SK-N-SH treated with all-trans-retinoic acid at 6 μM for 48 hours (cell line): ENCODE data around the gene FLOT1.

ENCODE experiments used
- ATAC-seq: fragments of 200-7000 bp; cut with Tn5 transposase; 3 replicates; pipeline ENCODE4 v1.9.1; 2020; ENCODE audit warnings: mild to moderate bottlenecking, moderate library complexity
- ARNTL ChIP-seq: fragments of 450-650 bp; formaldehyde crosslinking; IDR thresholded peaks from 2 replicates; pipeline ENCODE4 v1.5.0; 2020; ENCODE audit warnings: low read depth, mild to moderate bottlenecking, moderate library complexity, borderline replicate concordance
- BACH2 ChIP-seq: fragments of 250-450 bp; sonication (Bioruptor Pico); IDR thresholded peaks from 2 replicates; pipeline ENCODE4 v1.9.0; 2021; ENCODE audit warnings: mild to moderate bottlenecking, borderline replicate concordance
- CREB5 ChIP-seq: fragments of 250-450 bp; sonication (Bioruptor Pico); IDR thresholded peaks from 2 replicates; pipeline ENCODE4 v1.5.1; 2020; ENCODE audit warnings: low read depth, mild to moderate bottlenecking, moderate library complexity
- CSDC2 ChIP-seq: fragments of 250-450 bp; sonication (Bioruptor Pico); IDR thresholded peaks from 2 replicates; pipeline ENCODE4 v1.5.0; 2020; ENCODE audit warnings: mild to moderate bottlenecking, moderate library complexity
- ESRRG ChIP-seq: fragments of 250-450 bp; sonication (Bioruptor Pico); IDR thresholded peaks from 2 replicates; pipeline ENCODE4 v1.6.1; 2021; ENCODE audit warnings: mild to moderate bottlenecking
- GLIS3 ChIP-seq: fragments of 250-450 bp; sonication (Bioruptor Pico); IDR thresholded peaks from 2 replicates; pipeline ENCODE4 v1.5.0; 2020; ENCODE audit warnings: mild to moderate bottlenecking, moderate library complexity
- ISL1 ChIP-seq: fragments of 250-450 bp; sonication (Bioruptor Pico); IDR thresholded peaks from 2 replicates; pipeline ENCODE4 v2.1.2; 2022; ENCODE audit warnings: mild to moderate bottlenecking, moderate library complexity
- OSR1 ChIP-seq: fragments of 250-450 bp; sonication (Bioruptor Pico); IDR thresholded peaks from 2 replicates; pipeline ENCODE4 v1.8.0; 2022; ENCODE audit warnings: moderate library complexity, mild to moderate bottlenecking, inconsistent platforms
- POU6F1 ChIP-seq: fragments of 250-450 bp; sonication (Bioruptor Pico); IDR thresholded peaks from 2 replicates; pipeline ENCODE4 v1.8.0; 2021; ENCODE audit warnings: low read depth, mild to moderate bottlenecking, moderate library complexity, borderline replicate concordance
- PPARA ChIP-seq: fragments of 250-450 bp; sonication (Bioruptor Pico); IDR thresholded peaks from 2 replicates; pipeline ENCODE4 v1.5.0; 2020; ENCODE audit warnings: mild to moderate bottlenecking, borderline replicate concordance
- RARB ChIP-seq: fragments of 250-450 bp; sonication (Bioruptor Pico); IDR thresholded peaks from 2 replicates; pipeline ENCODE4 v1.8.0; 2021; ENCODE audit warnings: mild to moderate bottlenecking, moderate library complexity
- SNAI2 ChIP-seq: fragments of 250-450 bp; sonication (Bioruptor Pico); IDR thresholded peaks from 2 replicates; pipeline ENCODE4 v1.5.0; 2020; ENCODE audit warnings: mild to moderate bottlenecking, moderate library complexity
- TCF4 ChIP-seq: fragments of 250-450 bp; sonication (Bioruptor Pico); IDR thresholded peaks from 2 replicates; pipeline ENCODE4 v1.8.0; 2021; ENCODE audit warnings: mild to moderate bottlenecking, moderate library complexity, borderline replicate concordance
- TOX ChIP-seq: fragments of 250-450 bp; sonication (Bioruptor Pico); IDR thresholded peaks from 2 replicates; pipeline ENCODE4 v1.8.0; 2021; ENCODE audit warnings: mild to moderate bottlenecking, moderate library complexity, borderline replicate concordance
- TSHZ2 ChIP-seq: fragments of 250-450 bp; sonication (Bioruptor Pico); IDR thresholded peaks from 2 replicates; pipeline ENCODE4 v1.5.0; 2020; ENCODE audit warnings: mild to moderate bottlenecking, moderate library complexity
- ZC3H10 ChIP-seq: fragments of 250-450 bp; sonication (Bioruptor Pico); IDR thresholded peaks from 2 replicates; pipeline ENCODE4 v1.5.1; 2021; ENCODE audit warnings: mild to moderate bottlenecking, moderate library complexity
- ZFP3 ChIP-seq: fragments of 250-450 bp; sonication (Bioruptor Pico); IDR thresholded peaks from 2 replicates; pipeline ENCODE4 v1.5.0; 2020; ENCODE audit warnings: mild to moderate bottlenecking, moderate library complexity
- ZFP30 ChIP-seq: fragments of 450-650 bp; formaldehyde crosslinking; IDR thresholded peaks from 2 replicates; pipeline ENCODE4 v1.5.0; 2022; ENCODE audit warnings: mild to moderate bottlenecking, moderate library complexity
- ZNF565 ChIP-seq: fragments of 450-650 bp; formaldehyde crosslinking; conservative IDR thresholded peaks from 2 replicates; pipeline ENCODE4 v1.5.0; 2020; ENCODE audit warnings: low read depth, mild to moderate bottlenecking, moderate library complexity
- ZNF70 ChIP-seq: fragments of 450-650 bp; formaldehyde crosslinking; IDR thresholded peaks from 2 replicates; pipeline ENCODE4 v1.5.0; 2020; ENCODE audit warnings: mild to moderate bottlenecking, moderate library complexity
- ZNF8 ChIP-seq: fragments of 450-650 bp; formaldehyde crosslinking; IDR thresholded peaks from 2 replicates; pipeline ENCODE4 v1.5.0; 2020; ENCODE audit warnings: mild to moderate bottlenecking, moderate library complexity
- TF ChIP-seq, protein P1 (sequence below): fragments of 250-450 bp; sonication (Bioruptor Pico); IDR thresholded peaks from 2 replicates; pipeline ENCODE4 v1.5.1; 2021; ENCODE audit warnings: mild to moderate bottlenecking, moderate library complexity
- TF ChIP-seq, protein P2 (sequence below): fragments of 250-450 bp; sonication (Bioruptor Pico); IDR thresholded peaks from 2 replicates; pipeline ENCODE4 v1.8.0; 2020; ENCODE audit warnings: mild to moderate bottlenecking, moderate library complexity, borderline replicate concordance

Gene FLOT1

GRCh38 chr6:30696432-30696831 lies 46.1 kb downstream of the FLOT1 start (continued):
- TF ChIP-seq ZFP30 (CRISPR knock-in tag) (no peak), SNAI2 (no peak), GLIS3 (CRISPR knock-in tag) (no peak), ZC3H10 (CRISPR knock-in tag) (no peak), CSDC2 (CRISPR knock-in tag) (no peak), ZNF565 (CRISPR knock-in tag) (no peak), BACH2 (CRISPR knock-in tag) (no peak), OSR1 (CRISPR knock-in tag) (no peak), PPARA (no peak), RARB (CRISPR knock-in tag) (no peak), ESRRG (CRISPR knock-in tag) (no peak), ZNF8 (CRISPR knock-in tag) (no peak), ISL1 (CRISPR knock-in tag) (no peak)

- TF ChIP-seq ZNF70 (CRISPR knock-in tag) (no peak), TCF4 (CRISPR knock-in tag) (no peak), CSDC2 (CRISPR knock-in tag) (no peak)
- no peak for ATAC-seq
These were observed 51.2 kb downstream of the FLOT1 start for GRCh38 chr6:30691208-30691847.

- ATAC-seq, result peak; percentile 60
- TF ChIP-seq ARNTL, result no peak
- TF ChIP-seq ZFP3 (CRISPR knock-in tag), result peak; percentile 86; the same call in 1 of the 2 replicates
These were observed 51.9 kb downstream of the FLOT1 start, which contains the start of gene NRM for GRCh38 chr6:30690403-30691207. TSS of gene NRM (minus strand) at chr6:30690984. CDS start at chr6:30690974, 10 bp downstream.

- TF ChIP-seq RARB (CRISPR knock-in tag), result no peak
- TF ChIP-seq, protein P1, sequence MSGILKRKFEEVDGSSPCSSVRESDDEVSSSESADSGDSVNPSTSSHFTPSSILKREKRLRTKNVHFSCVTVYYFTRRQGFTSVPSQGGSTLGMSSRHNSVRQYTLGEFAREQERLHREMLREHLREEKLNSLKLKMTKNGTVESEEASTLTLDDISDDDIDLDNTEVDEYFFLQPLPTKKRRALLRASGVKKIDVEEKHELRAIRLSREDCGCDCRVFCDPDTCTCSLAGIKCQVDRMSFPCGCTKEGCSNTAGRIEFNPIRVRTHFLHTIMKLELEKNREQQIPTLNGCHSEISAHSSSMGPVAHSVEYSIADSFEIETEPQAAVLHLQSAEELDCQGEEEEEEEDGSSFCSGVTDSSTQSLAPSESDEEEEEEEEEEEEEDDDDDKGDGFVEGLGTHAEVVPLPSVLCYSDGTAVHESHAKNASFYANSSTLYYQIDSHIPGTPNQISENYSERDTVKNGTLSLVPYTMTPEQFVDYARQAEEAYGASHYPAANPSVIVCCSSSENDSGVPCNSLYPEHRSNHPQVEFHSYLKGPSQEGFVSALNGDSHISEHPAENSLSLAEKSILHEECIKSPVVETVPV (CRISPR knock-in tag), result no peak
- no peak for TF ChIP-seq BACH2 (CRISPR knock-in tag)
- no peak for TF ChIP-seq GLIS3 (CRISPR knock-in tag)
- TF ChIP-seq ARNTL, result no peak
- TF ChIP-seq TOX (CRISPR knock-in tag), result no peak
- TF ChIP-seq, protein P2, sequence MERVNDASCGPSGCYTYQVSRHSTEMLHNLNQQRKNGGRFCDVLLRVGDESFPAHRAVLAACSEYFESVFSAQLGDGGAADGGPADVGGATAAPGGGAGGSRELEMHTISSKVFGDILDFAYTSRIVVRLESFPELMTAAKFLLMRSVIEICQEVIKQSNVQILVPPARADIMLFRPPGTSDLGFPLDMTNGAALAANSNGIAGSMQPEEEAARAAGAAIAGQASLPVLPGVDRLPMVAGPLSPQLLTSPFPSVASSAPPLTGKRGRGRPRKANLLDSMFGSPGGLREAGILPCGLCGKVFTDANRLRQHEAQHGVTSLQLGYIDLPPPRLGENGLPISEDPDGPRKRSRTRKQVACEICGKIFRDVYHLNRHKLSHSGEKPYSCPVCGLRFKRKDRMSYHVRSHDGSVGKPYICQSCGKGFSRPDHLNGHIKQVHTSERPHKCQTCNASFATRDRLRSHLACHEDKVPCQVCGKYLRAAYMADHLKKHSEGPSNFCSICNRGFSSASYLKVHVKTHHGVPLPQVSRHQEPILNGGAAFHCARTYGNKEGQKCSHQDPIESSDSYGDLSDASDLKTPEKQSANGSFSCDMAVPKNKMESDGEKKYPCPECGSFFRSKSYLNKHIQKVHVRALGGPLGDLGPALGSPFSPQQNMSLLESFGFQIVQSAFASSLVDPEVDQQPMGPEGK (CRISPR knock-in tag), result no peak
- TF ChIP-seq ZFP30 (CRISPR knock-in tag), result no peak
- TF ChIP-seq CREB5 (CRISPR knock-in tag), result no peak
- TF ChIP-seq TSHZ2 (CRISPR knock-in tag), result no peak
- no peak for TF ChIP-seq ZFP3 (CRISPR knock-in tag)
- TF ChIP-seq SNAI2, result no peak
- TF ChIP-seq ZNF70 (CRISPR knock-in tag), result no peak
- TF ChIP-seq ESRRG (CRISPR knock-in tag), result no peak
- no peak for TF ChIP-seq ZC3H10 (CRISPR knock-in tag)
- no peak for TF ChIP-seq POU6F1 (CRISPR knock-in tag)
- no peak for TF ChIP-seq PPARA
- TF ChIP-seq ZNF565 (CRISPR knock-in tag), result no peak
- TF ChIP-seq OSR1 (CRISPR knock-in tag), result no peak
- ATAC-seq, result no peak
These were observed 52.5 kb downstream of the FLOT1 start for GRCh38 chr6:30689985-30690384.
